Adipocyte (in vitro differentiated cells): ENCODE measurements around the gene TGFBI.

Experiments used
- DNase-seq: peaks from one replicate; pipeline ENCODE4 v3.0.0-alpha.2; 2015; ENCODE audit warnings: low read depth
- H3K27me3 ChIP-seq: replicated peaks from 2 replicates; pipeline ENCODE4 v1.7.0; 2013; ENCODE audit warnings: mild to moderate bottlenecking, low read length, moderate library complexity; ENCODE audit not compliant: control insufficient read depth, insufficient read depth
- H3K36me3 ChIP-seq: 2 replicates; pipeline ENCODE4 v1.7.0; 2013; ENCODE audit warnings: low read length, mild to moderate bottlenecking, moderate library complexity; ENCODE audit not compliant: control insufficient read depth, insufficient read depth, severe bottlenecking
- H3K4me1 ChIP-seq: 2 replicates; pipeline ENCODE4 v1.7.0; 2013; ENCODE audit warnings: mild to moderate bottlenecking, low read length, moderate library complexity; ENCODE audit not compliant: control insufficient read depth, insufficient read depth
- H3K4me3 ChIP-seq: 2 replicates; pipeline ENCODE4 v1.7.0; 2013; ENCODE audit warnings: mild to moderate bottlenecking, low read length, moderate library complexity
- H3K9ac ChIP-seq: 2 replicates; pipeline ENCODE4 v1.7.0; 2013; ENCODE audit warnings: mild to moderate bottlenecking, low read length, moderate library complexity
- H3K9me3 ChIP-seq: 2 replicates; pipeline ENCODE4 v1.7.0; 2013; ENCODE audit warnings: mild to moderate bottlenecking, low read length, moderate library complexity; ENCODE audit not compliant: control insufficient read depth

TGFBI gene

DNA sequence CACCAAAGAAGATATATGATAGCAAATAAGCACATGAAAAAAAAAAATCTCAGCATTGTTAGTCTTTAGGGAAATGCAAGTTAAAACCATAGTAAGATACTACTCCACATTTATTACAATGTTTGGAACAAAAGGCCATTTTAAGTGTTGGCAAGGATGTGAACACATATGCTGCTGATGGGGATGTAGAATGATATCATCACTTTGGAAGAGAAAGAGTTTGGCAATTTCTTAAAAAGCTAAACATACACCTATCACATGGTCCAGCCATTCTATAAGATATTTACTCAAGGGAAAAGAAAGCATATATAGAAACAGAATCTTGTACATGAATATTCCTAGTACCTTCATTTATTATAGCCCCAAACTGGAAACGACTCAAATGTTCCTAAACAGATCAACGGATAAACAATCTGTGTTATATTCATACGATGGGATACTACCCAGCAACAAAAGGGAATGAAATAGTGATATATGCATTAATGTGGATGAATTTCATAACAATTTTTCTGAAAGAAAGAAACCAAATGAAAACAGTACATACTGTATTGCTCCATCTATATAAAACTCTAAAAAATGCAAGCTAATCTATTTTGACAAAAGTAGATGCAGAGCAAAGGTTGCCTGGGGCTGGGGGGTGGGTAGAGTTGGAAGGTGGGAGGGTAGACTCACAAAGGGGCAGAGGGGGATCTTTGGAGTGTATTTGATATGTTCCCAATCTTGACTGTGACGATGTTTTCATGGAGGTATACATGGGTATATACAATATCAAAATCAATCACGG lies 58.2 kb downstream of the TGFBI start:
- peak overlapping the region; percentile 28 for H3K9ac ChIP-seq
- H3K4me3 ChIP-seq: no peak overlapping the region
- DNase-seq: no peak
- H3K36me3 ChIP-seq: no peaks in the 10 kb centered on the region
- H3K9me3 ChIP-seq: no peaks in the 10 kb centered on the region
- peaks cover 22% of the 10 kb centered on the region for H3K4me1 ChIP-seq
- no peaks in the 10 kb centered on the region for H3K27me3 ChIP-seq

DNA sequence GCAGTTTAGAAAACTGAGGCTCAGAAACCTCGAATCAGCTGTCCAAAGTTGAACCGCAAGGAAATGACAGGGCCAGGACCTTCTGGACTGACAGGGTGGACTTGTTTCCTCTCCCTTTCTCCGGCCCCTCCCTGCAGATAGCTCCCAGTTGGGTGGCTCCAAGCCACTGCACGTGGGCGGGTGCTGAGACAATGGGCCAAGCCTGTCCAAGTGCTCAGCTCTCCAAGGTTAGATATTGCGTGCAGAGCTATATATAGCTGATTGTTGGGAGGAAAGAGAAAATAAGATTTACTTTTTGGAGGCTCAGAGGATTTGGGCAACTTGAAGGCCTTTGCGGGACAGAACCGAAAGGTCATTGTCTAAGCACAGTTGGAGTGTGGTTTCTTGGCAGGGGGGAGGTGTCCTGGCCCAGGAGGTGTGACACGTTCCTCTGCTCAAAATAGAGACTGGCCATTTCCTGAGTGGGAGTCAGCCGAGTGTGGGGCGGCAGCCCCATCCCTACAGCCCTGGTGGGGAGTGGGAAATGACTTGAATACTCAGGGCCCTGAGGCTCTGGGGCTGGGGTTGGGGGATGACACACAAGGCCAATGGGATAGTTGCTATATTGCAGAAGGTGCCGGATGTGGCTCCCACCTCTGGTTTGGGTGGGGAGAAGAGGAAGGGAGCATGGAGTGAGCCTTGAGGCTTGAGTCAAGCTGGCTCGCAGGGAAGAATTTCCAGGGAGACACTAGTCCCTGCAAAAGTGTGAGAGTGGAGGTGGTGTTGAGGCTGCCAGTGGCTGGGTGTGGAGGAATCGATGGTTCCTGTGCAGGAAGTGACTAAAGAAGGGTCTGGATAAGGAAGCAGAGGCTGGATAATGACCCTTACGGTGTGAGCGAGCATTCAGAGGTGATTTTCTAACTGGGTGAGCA lies 59.4 kb downstream of the TGFBI start:
- no peaks in the 10 kb centered on the region for H3K9me3 ChIP-seq
- peaks cover 22% of the 10 kb centered on the region for H3K4me1 ChIP-seq
- H3K4me3 ChIP-seq: peak overlapping the region; percentile 7
- no peaks in the 10 kb centered on the region for H3K27me3 ChIP-seq
- no peaks in the 10 kb centered on the region for H3K36me3 ChIP-seq
- H3K9ac ChIP-seq: peak overlapping the region; percentile 59
- peak; percentile 37 for DNase-seq

DNA sequence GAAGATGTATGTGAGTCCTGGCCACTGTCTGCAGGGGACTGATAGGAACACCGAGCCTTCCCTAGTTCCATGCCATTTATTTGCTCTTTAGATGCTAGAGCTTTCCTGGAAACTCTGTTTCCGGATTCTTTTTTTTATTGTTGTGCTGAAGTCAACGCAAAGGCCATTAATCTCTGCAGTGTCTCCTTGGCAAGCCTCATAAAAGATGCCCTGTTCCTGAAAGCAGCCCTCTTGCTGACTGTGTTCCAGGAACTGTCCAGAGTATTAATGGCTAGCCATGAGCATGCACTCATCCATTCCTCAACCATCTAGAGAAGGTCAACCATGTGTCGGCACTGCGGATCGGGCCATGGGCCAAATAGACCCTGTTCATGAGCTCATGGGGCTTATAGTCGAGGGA lies 61.0 kb downstream of the TGFBI start:
- no peaks in the 10 kb centered on the region for H3K9me3 ChIP-seq
- no peaks in the 10 kb centered on the region for H3K27me3 ChIP-seq
- no peak overlapping the region for H3K4me3 ChIP-seq
- no peaks in the 10 kb centered on the region for H3K36me3 ChIP-seq
- H3K9ac ChIP-seq: no peak overlapping the region
- peaks cover 34% of the 10 kb centered on the region for H3K4me1 ChIP-seq
- no peak for DNase-seq

DNA sequence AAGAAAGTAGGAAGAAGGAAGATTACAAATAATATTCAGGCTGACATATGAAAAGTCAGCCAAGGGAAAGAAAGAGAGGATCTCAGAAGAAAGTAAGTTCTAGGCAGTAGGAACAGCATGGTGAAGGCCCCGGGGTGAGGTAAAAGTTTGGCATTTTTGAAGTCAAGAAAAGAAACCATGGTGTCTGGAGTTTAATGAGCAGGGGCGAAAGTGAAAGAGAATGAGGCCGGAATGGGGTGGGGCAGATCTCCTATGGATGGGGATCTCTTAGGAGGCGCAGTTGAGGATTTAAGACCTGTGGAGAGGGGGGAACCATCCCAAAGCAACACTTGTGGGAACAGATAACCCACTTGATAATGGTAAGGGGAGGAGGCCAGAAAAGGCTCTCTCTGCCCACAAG lies 61.5 kb downstream of the TGFBI start:
- Histone ChIP-seq H3K27me3 (no peaks in the 10 kb centered on the region), H3K36me3 (no peaks in the 10 kb centered on the region)
- DNase-seq: no peak

DNA sequence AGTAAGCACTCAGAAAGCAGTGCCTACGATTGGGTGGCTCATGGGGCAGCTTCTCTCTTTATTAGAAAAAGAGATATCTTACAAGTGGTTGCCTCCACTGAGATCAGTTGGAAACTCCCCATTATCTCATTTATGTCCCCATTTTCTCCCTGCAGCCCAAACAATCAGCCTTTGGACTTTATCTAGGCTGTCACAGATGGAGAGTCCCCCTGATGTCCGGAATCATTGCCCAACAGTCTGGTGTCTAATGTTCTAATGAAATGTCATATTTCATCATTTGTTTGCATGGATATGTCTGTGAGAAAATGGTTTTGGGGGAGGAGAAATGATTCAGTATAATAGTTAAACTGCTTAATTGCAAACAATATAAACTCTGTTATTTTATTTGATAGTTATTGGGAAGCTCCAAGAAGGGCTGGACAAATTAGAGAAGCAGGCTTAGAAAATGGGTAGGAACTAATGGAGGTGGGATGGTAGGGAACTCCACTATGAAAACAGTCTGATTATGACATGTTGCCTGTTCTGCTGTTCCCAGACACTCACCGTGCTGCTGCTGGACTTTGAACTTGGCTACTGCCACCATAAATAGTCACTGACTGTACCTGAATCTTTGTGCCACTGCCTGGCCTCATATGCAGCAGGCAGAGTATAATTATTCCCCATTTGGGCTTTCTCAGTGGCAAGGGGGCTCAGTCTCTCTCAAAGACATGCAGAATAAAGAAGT lies 65.6 kb downstream of the TGFBI start:
- DNase-seq: no peak
- Histone ChIP-seq H3K36me3 (no peaks in the 10 kb centered on the region), H3K9ac (no peak overlapping the region), H3K9me3 (no peaks in the 10 kb centered on the region), H3K27me3 (peaks cover 10% of the 10 kb centered on the region), H3K4me3 (no peak overlapping the region), H3K4me1 (peaks cover 14% of the 10 kb centered on the region)

More for the DNA sequence above, 61.5 kb downstream of the TGFBI start:
- no peaks in the 10 kb centered on the region for H3K9me3 ChIP-seq
- H3K4me3 ChIP-seq: no peak overlapping the region
- peaks cover 36% of the 10 kb centered on the region for H3K4me1 ChIP-seq
- H3K9ac ChIP-seq: no peak overlapping the region

DNA sequence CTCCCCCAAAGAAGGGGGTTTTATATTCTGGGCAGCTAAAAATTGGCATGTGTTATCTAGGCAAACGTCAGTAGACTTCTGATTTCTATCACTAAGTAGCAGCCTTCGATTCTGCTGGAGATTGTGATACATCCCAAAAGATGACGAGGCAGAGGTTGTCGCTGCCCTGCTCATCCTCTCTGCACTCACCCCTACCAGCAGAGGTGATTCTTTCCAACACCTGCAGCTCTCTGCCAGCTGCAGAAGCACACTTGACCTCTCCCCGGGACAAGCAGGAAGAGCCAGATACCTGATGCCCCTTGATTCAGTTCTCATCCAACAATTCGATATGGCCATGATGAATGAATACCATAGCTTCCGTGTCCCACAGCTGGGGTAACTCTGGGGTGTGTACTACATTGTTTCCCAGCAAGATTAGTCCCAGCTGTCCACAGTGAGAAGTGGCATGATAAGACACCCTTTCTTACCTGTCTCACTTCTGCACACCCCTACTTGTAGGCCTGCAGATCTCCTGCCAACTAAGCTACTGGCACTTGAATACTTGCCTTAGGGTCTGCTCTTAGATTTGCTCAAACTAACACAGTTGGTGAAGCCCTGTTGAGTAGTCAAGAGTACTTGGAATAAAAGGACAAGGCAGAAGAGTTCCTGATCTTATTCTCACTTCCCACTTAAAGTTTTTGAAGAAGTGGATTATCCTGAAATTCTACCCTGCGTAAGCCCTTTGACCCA lies 66.3 kb downstream of the TGFBI start:
- Histone ChIP-seq H3K27me3 (peaks cover 10% of the 10 kb centered on the region), H3K9ac (no peak overlapping the region), H3K36me3 (no peaks in the 10 kb centered on the region), H3K4me3 (no peak overlapping the region), H3K9me3 (no peaks in the 10 kb centered on the region), H3K4me1 (peaks cover 14% of the 10 kb centered on the region)
- DNase-seq: no peak

DNA sequence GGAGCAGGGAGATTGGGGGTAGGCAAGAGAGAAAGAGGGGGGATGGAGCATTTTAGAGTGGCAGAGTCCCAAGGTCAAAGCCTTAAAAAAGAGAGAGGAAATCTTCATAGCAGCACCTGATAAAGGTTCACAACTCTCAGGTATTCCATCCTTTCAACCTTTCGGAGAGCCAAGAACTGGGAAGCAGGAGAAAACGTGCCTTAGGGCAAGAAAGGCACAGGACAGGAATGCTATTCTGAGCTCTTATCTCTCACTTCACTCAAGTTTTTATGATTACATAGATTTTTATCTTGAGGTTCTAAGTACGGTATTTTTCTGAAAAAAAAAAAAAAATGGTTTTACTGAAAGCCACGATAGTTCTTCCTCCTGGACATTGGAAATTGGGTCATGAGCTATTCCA lies 69.4 kb downstream of the TGFBI start:
- Histone ChIP-seq H3K9me3 (no peaks in the 10 kb centered on the region), H3K4me3 (no peak overlapping the region), H3K9ac (no peak overlapping the region), H3K36me3 (no peaks in the 10 kb centered on the region), H3K27me3 (peaks cover 13% of the 10 kb centered on the region), H3K4me1 (peaks cover 14% of the 10 kb centered on the region)
- no peak for DNase-seq

DNA sequence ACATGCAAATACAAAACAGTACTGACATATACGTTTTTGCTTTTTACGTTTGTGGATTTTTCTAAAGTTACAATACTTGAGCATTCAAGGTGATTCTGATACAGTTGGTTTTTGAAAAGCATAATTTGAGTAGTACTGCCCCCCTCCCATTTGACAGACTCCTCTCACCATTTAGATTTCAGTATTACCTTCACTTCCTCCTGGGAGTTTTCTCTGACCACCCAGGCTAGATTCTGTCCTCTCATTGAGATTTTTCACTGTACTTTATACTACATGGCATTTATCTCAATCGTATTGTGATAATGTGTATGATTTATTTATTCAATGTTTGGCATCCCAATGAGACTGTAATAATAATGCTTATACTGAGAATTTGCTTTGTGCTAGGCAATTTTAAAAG lies 71.1 kb downstream of the TGFBI start:
- Histone ChIP-seq H3K4me3 (no peak overlapping the region), H3K9ac (no peak overlapping the region), H3K36me3 (no peaks in the 10 kb centered on the region), H3K9me3 (no peaks in the 10 kb centered on the region), H3K27me3 (peaks cover 13% of the 10 kb centered on the region), H3K4me1 (peaks cover 6% of the 10 kb centered on the region)
- no peak for DNase-seq

DNA sequence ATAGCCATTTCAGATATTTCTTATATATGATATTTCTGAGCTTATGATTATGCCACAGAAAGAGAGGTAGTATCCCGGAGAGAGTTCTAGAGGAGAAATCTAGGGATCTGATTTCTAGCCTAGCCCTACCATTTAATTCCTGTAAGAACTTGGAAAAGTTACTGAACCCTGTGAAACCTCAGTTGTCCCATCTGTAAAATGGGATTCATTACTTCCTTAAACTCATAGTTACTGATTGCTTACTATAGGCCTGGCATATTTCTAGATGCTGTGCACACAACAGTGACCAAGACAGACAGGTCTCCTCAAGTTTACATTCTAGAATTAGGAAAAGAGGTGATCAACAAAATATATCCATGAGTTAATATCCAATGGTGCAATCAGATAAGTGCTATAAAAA lies 73.1 kb downstream of the TGFBI start:
- no peak overlapping the region for H3K9ac ChIP-seq
- H3K27me3 ChIP-seq: peaks cover 13% of the 10 kb centered on the region

DNA sequence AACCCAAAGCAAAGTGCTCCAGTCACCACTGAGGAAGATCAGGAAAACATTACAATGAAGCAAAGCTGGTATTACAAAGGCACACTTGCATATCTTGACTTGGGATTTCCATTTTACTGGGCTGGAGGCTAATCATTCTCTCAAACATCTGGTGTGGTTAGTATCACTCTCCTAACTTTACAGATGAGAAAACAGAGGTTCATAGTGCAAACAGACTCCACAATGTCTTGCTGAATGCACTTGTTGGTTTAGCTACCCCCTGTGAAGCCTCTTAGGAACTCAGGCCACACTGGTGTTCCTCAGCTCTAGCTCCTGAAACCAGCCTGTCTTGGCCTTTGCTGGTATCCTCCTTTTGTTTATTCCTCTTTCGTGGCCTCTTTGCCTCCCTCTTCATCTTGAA lies 74.3 kb downstream of the TGFBI start:
- Histone ChIP-seq H3K4me3 (no peak overlapping the region), H3K4me1 (peaks cover 5% of the 10 kb centered on the region), H3K9me3 (no peaks in the 10 kb centered on the region), H3K36me3 (no peaks in the 10 kb centered on the region), H3K27me3 (peaks cover 8% of the 10 kb centered on the region), H3K9ac (no peak overlapping the region)
- DNase-seq: no peak

More for the DNA sequence above, 73.1 kb downstream of the TGFBI start:
- DNase-seq: no peak
- H3K36me3 ChIP-seq: no peaks in the 10 kb centered on the region
- H3K4me3 ChIP-seq: no peak overlapping the region
- peaks cover 5% of the 10 kb centered on the region for H3K4me1 ChIP-seq
- H3K9me3 ChIP-seq: no peaks in the 10 kb centered on the region
